GM12865 (cell line): ENCODE results near the gene HOXB6.

Experiments used
- DNase-seq: peaks from one replicate; pipeline ENCODE4 v3.0.0; 2010; ENCODE audit warnings: low read depth
- H3K4me3 ChIP-seq: 2 replicates; pipeline ENCODE4 v1.5.1; 2011; ENCODE audit warnings: mild to moderate bottlenecking, low read depth, low read length, control low read depth
- TF ChIP-seq, protein P1 (sequence below): IDR thresholded peaks from 2 replicates; pipeline ENCODE4 v1.5.1; 2011; ENCODE audit warnings: low read length, control low read depth, low read depth, inconsistent platforms; ENCODE audit not compliant: insufficient read depth; ENCODE audit errors: missing control alignments

Gene HOXB6

DNA sequence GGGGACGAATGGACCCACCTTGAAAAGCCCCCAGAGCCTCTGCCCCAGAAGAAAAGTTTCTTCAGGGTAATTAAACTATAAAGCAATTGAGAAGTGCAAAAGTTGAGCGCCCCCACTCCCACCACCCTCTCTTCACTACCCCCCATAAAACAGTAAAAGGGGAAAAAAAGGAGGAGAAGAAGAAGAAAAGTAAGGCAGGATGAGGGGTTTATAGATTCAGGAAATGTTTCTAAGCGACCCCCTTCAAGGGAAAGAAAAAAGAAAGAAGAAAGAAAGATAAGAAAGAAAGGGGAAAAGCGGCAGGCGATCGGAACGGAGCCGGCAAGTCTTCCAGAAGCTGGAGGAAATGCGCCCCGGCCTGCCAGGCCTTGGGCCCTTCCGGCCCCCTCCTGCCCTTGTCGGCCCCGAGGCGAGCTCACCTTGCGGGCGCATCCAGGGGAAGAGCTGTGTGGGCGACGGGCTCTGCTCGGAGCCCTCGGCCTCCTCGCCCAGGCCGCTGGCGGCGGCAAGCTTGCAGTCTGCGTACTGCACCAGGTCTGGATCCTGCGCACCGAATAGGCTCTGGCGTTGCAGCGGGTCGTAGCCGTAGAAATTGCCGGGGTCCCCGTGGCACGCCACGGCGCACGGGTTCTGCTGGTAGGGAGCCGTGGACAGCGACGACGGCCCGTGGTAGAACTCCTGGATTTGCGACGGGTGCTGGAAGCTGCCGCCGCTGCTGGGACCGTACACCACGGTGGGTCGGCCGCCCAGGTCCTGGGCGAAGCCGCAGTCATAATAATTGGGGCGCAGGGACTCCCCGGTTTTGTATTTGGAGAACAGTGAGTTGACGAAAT, 9.3 kb upstream of the HOXB6 start:
- TF ChIP-seq, protein P1, sequence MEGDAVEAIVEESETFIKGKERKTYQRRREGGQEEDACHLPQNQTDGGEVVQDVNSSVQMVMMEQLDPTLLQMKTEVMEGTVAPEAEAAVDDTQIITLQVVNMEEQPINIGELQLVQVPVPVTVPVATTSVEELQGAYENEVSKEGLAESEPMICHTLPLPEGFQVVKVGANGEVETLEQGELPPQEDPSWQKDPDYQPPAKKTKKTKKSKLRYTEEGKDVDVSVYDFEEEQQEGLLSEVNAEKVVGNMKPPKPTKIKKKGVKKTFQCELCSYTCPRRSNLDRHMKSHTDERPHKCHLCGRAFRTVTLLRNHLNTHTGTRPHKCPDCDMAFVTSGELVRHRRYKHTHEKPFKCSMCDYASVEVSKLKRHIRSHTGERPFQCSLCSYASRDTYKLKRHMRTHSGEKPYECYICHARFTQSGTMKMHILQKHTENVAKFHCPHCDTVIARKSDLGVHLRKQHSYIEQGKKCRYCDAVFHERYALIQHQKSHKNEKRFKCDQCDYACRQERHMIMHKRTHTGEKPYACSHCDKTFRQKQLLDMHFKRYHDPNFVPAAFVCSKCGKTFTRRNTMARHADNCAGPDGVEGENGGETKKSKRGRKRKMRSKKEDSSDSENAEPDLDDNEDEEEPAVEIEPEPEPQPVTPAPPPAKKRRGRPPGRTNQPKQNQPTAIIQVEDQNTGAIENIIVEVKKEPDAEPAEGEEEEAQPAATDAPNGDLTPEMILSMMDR, result no peak
- H3K4me3 ChIP-seq, result no peak overlapping the region
- no peak for DNase-seq

DNA sequence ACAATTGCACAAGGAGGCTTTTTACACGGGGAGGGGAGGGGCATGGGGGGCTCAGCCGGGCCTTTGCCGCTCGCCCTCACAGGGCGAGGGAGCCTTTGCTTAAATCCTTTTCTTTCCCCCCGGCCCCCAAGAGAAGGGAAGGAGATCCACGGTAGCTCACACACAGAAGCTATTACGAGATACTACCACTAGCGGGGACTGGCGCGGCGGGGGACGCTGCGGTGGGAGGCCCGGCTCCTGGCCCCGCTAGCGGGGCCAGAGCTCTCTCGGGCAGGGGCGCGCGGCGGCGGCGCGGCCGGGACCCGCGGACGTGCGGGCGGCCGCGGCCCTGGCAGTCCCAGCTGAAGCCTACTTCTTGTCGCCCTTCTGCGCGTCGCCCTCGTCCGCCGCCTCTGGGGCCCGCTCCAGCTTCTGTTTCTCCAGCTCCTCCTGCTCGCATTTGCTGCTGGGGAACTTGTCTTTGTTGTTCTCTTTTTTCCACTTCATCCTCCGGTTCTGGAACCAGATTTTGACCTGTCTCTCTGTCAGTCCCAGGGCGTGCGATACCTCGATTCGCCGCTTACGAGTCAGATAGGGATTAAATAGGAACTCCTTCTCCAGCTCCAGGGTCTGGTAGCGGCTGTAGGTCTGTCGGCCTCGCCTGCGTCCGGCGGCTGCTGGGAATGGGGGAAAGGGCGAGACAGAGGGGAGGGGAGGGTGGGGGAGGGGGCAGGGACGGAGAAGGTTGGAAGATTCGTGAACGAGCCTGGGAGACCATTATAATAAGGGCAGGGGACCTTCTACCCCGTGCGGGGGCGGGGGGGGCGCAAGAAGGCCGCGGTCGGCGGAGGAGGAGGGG, 8.3 kb upstream of the HOXB6 start:
- DNase-seq, result peak; percentile 40
- TF ChIP-seq, protein P1, result peak; percentile 20

DNA sequence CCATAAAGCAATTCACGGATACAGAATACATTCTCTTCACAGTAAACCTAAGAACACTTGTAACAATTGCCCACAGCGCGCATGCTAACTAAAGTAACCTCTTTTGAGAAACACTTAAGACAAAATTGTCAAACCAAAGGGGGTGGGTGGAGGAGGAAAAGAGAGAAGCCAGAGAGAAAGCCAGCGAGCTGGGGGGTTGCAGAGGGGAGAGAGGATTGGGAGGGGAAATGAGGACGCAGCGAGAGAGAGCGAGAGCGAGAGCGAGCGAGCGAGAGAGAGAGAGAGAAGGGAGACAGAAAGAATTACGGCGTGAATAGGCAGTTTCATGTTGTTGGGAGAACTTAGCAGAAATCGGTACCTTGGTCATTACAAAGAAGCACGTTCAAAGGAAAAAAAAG, 7.7 kb upstream of the HOXB6 start:
- TF ChIP-seq, protein P1, result no peak
- no peak for DNase-seq
- H3K4me3 ChIP-seq, result peak overlapping the region; percentile 38

More for the DNA sequence above, 8.3 kb upstream of the HOXB6 start:
- peak overlapping the region; percentile 38 for H3K4me3 ChIP-seq

DNA sequence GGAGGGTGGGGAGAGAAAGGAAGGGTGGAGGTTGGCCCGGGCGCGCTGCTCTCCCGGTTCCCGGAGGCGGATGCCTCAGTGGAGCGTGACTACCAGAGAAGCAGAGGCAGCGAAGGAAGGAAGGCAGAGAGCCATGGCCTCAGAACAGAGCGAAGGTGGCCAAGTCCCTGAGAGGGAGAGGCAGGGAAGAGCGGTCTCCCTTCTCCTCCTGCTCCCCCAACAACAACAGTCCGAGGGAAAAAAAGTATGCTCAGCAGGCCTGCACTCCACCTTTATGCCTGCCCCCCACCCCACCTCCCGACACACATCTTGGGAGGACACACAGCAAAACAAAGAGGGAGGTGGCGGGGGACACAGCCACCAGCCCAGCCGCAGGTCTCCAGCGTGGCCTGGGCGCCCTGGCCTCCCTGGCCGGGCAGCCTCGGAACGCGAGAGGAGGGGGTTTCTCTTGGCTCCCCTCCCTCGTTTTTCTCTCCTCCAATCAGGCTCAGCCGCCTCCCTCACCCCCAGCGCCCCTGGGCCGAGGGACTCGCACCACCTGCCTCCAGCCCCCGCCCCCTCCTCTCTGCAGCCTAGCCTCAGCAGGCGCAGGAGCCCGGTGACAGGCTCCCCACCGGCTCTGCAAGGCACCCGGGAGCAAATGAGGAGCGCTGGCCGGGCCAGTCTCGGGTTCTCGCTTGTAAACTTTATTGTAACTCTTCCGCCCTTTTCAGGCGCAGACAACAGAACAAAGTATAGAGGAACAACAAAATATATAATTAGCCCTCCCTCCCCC, 7.1 kb upstream of the HOXB6 start:
- DNase-seq, result no peak
- TF ChIP-seq, protein P1, result no peak
- H3K4me3 ChIP-seq, result peak overlapping the region; percentile 93

DNA sequence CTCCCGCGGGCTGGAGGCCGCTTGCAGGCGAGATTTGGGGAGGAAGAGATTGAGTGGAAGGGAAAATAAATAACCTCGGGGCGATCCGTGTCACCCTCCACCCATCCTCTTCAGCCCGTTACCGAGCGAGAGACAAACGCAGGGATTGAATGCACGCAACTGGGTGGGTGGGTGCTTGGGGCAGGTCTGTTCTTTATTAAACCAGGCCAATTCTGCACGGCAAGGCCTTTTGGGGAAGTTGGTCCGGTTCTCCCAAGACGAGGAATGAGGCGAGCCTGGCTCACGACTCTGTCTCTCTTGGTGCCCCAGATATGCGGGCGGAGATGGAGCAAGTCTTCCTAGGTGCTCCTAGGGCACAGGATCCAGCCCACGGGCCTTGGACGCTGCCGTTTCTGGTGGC, 6.4 kb upstream of the HOXB6 start:
- DNase-seq, result no peak
- peak overlapping the region; percentile 93 for H3K4me3 ChIP-seq
- TF ChIP-seq, protein P1, result no peak
